Measurements from ENCODE around the gene AHRR. TPM values are rescaled to one million over a fixed set of nuclear protein-coding genes. Genes with fewer than 3 reads are reported as not detected.
"Not testable (repeated sequence)": the region's sequence is repeated elsewhere in the genome, so short reads cannot be mapped to it uniquely, and the experiment has no call there.

Gene AHRR
- total RNA-seq, 2 donors from 2014 or later, result 1.9 to 17.7 TPM

DNA sequence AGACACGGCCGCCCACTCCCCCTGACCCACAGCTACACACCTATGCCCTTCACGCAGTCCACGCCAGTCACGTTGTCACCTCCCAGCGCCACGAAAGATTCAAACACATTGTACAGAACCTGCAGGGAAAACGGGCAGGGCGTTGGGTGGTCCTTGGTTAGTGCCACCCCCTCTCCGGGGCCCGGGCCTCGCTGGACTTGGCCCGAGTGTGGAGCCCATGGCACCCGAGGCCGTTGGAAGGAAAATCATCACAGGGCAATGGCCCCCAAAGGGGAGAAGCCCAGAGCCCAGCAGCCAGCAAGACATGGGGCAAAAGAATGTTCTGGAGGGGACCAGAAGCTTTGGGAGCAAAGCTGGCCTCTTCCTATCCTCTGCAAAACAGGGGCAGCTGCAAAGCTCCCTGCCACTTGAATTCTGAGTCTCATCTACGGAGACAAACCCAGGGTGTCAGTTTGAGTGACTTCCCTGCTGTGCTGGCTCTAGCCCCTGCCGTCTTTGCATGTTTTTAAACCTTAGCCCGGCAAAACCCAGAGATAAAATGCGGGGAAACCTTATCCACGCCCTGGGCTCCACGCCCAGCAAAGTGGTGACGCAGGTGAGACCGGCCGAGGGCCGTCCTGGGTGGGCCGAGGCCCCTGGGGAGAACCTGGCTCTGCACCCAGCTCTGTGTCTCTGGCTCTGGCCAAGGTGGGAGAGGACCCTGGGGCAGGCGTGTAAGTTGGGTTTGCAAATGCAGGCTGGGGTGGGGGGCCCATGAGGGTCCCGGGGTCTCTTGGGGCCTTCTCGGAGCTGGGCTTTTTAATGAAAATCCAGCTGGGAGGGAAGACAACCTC is 163.8 kb downstream of the AHRR start:
- 70% methylated on average over 26 of the region's 29 CpGs for WGBS
- Histone ChIP-seq H3K9me3 (no peaks in the 10 kb centered on the region), H3K4me1 (replicated peaks) (no peaks in the 10 kb centered on the region), H3K27ac (no peak overlapping the region), H3K36me3 (no peaks in the 10 kb centered on the region), H3K4me3 (no peak overlapping the region), H3K27me3 (replicated peaks; ENCODE audit: insufficient read depth) (peaks cover 2% of the 10 kb centered on the region)
- DNase-seq (ENCODE audit: low spot score), result no peak
- intact Hi-C loops (cut with DNase I), result no loop called here
- TF ChIP-seq, protein P1, sequence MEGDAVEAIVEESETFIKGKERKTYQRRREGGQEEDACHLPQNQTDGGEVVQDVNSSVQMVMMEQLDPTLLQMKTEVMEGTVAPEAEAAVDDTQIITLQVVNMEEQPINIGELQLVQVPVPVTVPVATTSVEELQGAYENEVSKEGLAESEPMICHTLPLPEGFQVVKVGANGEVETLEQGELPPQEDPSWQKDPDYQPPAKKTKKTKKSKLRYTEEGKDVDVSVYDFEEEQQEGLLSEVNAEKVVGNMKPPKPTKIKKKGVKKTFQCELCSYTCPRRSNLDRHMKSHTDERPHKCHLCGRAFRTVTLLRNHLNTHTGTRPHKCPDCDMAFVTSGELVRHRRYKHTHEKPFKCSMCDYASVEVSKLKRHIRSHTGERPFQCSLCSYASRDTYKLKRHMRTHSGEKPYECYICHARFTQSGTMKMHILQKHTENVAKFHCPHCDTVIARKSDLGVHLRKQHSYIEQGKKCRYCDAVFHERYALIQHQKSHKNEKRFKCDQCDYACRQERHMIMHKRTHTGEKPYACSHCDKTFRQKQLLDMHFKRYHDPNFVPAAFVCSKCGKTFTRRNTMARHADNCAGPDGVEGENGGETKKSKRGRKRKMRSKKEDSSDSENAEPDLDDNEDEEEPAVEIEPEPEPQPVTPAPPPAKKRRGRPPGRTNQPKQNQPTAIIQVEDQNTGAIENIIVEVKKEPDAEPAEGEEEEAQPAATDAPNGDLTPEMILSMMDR (IDR thresholded peaks at IDR 0.05), result no peak
- TF ChIP-seq POLR2A (IDR thresholded peaks at IDR 0.05), result no peak
- no peak for TF ChIP-seq POLR2AphosphoS5 (IDR thresholded peaks at IDR 0.05)

DNA sequence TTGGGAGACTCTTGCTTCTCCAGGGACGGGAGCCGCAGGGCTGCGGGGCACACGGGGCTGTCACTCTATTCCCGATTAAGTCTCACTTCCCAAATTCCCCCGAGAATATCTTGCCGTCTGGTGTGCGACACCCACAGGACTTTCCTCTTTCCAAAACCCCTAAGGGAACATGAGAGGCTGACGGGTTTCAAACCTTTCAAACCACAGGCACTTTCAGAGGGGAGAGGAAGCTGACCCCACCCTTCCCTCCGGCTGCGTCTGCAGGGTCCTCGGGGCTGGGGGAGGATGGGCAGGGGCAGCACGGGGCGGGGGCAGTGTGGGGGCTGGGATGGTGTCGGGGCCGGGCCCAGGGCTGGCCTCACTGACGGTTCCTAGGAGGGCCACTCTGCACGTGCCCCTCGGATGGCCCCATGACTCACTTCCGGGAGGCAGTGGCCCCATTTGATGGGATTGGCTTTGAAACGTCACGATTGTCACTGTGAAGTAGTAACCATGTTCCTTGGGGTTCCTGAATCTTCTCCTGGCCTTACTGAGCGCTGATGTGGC is 164.5 kb downstream of the AHRR start:
- peaks cover 2% of the 10 kb centered on the region for H3K27me3 ChIP-seq (replicated peaks; ENCODE audit: insufficient read depth)
- H3K9me3 ChIP-seq, result no peaks in the 10 kb centered on the region
- H3K4me1 ChIP-seq (replicated peaks), result no peaks in the 10 kb centered on the region
- H3K36me3 ChIP-seq, result no peaks in the 10 kb centered on the region
- TF ChIP-seq POLR2AphosphoS5 (IDR thresholded peaks at IDR 0.05), result no peak
- TF ChIP-seq, protein P1 (IDR thresholded peaks at IDR 0.05), result no peak
- no peak for TF ChIP-seq POLR2A (IDR thresholded peaks at IDR 0.05)
- no peak overlapping the region for H3K27ac ChIP-seq
- no peak for DNase-seq (ENCODE audit: low spot score)
- H3K4me3 ChIP-seq, result no peak overlapping the region
- 40% methylated on average over 18 of the region's 23 CpGs for WGBS
- intact Hi-C loops (cut with DNase I), result no loop called here

DNA sequence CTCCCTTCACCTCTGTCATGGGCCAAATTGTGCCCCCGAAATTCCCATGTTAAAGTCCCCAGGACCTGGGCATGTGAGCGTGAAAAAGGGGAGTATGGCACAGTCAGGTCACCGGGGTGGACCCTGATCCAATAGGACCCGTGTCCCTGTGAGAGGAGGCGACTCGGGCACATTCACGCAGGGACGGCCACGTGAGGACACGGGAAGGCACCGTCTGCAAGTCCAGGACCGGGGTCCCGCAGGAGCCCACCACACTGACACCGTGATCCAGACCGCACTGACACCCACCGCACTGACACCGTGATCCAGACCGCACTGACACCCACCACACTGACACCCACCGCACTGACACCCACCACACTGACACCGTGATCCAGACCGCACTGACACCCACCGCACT is 165.1 kb downstream of the AHRR start:
- H3K4me1 ChIP-seq (replicated peaks); DNase-seq (ENCODE audit: low spot score); H3K27ac ChIP-seq; H3K9me3 ChIP-seq; H3K27me3 ChIP-seq (replicated peaks; ENCODE audit: insufficient read depth); H3K36me3 ChIP-seq; H3K4me3 ChIP-seq; intact Hi-C loops (cut with DNase I): not testable (repeated sequence)
- WGBS, result 89% methylated on average over 14 of the region's 22 CpGs

Other genes starting within 250 kb of the AHRR start
- gene PLEKHG4B, start 229.5 kb upstream of the AHRR start, total RNA-seq, result 10 to 100 TPM in 1 of 2 donors, 1 to 10 TPM in 1; 8.9 to 14.4 TPM
- 1 to 10 TPM in 1 of 2 donors, not detected in 1; 1.0 TPM for gene LRRC14B, start 130.2 kb upstream of the AHRR start, total RNA-seq
- gene CCDC127, start 103.6 kb upstream of the AHRR start, total RNA-seq, result 1 to 10 TPM; 4.7 to 5.2 TPM
- gene SDHA, start 103.4 kb upstream of the AHRR start, total RNA-seq, result 10 to 100 TPM; 66.7 to 99.1 TPM
- 100 to 1,000 TPM; 118 to 131 TPM for gene PDCD6, start 50.1 kb upstream of the AHRR start, total RNA-seq
- gene EXOC3, start 121.5 kb downstream of the AHRR start, total RNA-seq, result 10 to 100 TPM; 44.3 to 79.7 TPM
- gene SLC9A3, start 202.7 kb downstream of the AHRR start, total RNA-seq, result 1 to 10 TPM; 4.3 to 5.3 TPM